ENCODE data around the gene C16orf92.

Gene C16orf92, protein sequence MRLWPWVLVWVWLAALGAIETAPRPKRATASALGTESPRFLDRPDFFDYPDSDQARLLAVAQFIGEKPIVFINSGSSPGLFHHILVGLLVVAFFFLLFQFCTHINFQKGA

DNA sequence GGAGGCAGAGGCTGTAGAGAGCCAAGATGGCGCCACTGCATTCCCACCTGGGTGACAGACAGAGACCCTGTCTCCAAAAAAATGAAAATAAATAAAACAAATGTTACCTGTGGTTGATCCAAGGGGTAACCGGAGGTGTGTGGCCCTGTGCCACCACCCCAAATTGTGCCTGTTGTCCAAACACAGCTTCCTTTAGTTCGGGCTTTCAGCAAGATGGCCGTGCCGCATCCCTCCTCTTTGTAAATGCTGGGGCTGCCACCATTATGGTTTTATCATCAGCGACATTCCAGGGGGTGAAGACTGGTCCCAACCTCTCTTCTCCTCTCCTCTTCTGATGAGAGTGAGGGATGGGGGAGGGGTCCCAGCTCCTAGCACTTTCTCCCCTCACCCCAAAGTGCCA is at the start of gene C16orf92:
Gene C16orf92 (plus strand): TSS at position 312 of the 400 bp plus-strand sequence. CDS start 143 bp downstream, outside the sequence.
- DNase-seq (ENCODE audit: low spot score) = no peak

- peak; percentile 100 for DNase-seq (ENCODE audit: low spot score)
Measured at GRCh38 chr16:29973384-29974246, 49.4 kb upstream of the C16orf92 start, which contains the start of gene TAOK2. Gene TAOK2, plus strand, starts transcription at chr16:29973868. Its CDS starts 3,905 bp downstream, at chr16:29977773.

- DNase-seq (ENCODE audit: low spot score) = peak; percentile 29
Measured at GRCh38 chr16:29974291-29975133, 48.5 kb upstream of the C16orf92 start.

DNA sequence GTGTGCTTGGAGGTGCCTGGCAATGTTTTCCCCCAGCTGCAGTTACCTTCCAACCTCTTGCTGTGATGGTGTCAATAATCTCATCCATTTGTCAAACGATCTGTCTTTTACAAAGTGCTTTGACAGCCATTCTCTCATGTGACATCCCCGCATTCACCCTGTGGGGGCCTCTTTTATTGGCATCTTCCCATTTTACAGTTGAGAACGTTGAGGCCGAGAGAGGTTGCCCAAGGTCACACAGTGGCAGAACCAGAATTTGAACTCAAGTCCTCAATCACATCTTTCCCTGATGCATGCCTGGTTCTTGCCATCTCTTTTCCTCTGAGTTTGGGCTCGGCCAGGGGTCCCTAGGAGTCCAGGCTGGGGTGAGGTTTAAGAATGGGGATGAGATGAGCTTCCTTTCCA is 47.9 kb upstream of the C16orf92 start:
- DNase-seq (ENCODE audit: low spot score) = no peak

- peak; percentile 12 for DNase-seq (ENCODE audit: low spot score)
Measured at GRCh38 chr16:29975811-29976511, 47.0 kb upstream of the C16orf92 start.

DNA sequence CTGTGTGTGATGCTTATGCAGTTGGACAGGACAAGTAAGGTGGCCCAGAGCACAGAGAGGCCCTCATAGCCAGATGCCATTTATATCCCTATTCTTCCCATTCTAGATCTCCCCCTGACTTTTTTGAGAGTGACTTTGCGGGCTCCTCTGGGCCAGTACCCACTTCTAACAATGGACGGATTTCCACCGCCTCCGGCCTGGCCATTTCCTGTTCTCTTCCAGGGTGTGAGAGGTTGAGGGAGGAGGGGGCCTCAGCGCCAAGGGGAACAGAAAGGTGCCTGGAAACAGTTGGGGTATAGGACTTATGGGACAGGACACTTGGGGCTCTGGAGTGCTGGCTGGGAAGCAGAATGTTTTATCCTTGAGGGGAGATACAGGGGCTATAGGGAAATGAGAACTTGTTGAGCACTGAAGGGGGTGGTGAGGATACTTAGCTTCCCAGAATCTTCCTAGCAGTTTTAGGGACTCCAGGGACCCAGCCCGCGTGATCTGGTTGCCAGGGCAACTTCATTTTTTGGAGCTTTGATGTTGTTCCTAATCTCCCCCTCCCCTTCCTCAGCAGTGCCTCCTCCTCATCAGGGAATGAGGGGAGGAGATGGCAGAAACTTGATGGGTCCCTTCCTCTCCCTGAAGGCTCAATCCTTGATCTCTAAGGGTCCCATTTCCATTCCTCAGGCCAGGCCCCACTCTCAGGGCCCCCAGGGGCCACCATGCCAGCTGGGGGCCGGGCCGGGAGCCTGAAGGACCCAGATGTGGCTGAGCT is 45.8 kb upstream of the C16orf92 start:
- no peak for DNase-seq (ENCODE audit: low spot score)

DNA sequence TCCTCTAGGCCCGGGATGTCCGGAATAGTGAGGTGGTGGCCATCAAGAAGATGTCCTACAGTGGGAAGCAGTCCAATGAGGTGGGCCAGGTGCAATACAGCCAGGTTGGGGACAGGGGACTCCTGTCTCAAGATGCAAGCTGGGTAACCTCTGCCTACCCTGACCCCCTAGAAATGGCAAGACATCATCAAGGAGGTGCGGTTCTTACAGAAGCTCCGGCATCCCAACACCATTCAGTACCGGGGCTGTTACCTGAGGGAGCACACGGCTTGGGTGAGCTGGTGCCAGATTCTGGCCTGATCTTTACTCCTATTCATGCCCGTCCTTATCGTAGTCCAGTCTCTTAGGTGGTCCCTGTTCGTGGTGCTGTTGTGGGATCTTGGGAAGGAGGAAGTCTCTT is 44.9 kb upstream of the C16orf92 start:
- no peak for DNase-seq (ENCODE audit: low spot score)

DNA sequence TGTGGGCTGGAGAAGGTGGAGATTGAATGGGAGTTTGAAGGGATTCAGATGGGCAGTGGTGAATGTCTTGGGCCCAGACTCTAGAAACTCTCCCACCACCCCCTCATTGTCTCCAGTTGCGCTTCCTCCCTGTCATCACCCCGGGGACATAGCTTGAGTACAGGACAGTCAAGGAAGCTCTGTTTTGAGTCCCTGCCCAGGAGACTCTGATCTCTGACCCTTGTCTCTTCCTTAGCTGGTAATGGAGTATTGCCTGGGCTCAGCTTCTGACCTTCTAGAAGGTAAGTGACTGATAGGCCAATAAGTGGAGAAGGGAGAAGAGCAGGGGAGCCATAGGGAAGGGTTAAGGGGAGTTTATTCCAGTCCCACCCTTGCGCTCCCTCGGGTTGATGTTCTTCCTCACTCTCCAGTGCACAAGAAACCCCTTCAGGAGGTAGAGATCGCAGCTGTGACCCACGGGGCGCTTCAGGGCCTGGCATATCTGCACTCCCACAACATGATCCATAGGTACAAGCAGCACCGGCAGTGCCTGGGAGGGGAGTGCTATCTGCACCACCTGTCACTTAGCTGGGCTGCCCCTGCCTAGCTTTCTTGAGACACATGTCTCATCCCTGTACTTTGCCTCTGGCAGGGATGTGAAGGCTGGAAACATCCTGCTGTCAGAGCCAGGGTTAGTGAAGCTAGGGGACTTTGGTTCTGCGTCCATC is 44.3 kb upstream of the C16orf92 start:
- no peak for DNase-seq (ENCODE audit: low spot score)

DNA sequence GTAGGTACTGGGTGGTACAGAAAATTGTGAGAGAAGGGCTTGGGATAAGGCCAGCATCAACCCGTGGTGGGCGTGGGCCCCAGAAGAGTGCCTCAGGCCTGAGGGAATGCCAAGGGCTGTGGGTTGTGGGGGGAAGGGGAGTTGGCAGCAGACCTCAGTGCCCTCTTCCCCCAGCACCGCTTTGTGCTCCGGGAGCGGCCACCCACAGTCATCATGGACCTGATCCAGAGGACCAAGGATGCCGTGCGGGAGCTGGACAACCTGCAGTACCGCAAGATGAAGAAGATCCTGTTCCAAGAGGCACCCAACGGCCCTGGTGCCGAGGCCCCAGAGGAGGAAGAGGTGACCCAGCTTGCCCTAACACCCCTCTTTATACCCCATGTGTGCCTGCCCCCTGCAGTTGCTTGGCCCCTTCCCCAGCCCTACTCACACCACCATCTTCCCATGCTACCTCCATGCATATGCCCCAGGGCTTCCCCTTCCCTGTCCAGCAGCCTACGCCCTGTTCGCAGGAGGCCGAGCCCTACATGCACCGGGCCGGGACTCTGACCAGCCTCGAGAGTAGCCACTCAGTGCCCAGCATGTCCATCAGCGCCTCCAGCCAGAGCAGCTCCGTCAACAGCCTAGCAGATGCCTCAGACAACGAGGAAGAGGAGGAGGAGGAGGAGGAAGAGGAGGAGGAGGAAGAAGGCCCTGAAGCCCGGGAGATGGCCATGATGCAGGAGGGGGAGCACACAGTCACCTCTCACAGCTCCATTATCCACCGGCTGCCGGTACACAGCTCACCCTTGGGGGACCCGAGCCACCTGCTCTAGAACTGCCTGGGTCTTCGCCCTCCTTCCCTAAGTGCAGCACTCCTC is 40.2 kb upstream of the C16orf92 start:
- no peak for DNase-seq (ENCODE audit: low spot score)

- DNase-seq (ENCODE audit: low spot score) = peak; percentile 50
Measured at GRCh38 chr16:29983420-29984136, 39.4 kb upstream of the C16orf92 start.

DNA sequence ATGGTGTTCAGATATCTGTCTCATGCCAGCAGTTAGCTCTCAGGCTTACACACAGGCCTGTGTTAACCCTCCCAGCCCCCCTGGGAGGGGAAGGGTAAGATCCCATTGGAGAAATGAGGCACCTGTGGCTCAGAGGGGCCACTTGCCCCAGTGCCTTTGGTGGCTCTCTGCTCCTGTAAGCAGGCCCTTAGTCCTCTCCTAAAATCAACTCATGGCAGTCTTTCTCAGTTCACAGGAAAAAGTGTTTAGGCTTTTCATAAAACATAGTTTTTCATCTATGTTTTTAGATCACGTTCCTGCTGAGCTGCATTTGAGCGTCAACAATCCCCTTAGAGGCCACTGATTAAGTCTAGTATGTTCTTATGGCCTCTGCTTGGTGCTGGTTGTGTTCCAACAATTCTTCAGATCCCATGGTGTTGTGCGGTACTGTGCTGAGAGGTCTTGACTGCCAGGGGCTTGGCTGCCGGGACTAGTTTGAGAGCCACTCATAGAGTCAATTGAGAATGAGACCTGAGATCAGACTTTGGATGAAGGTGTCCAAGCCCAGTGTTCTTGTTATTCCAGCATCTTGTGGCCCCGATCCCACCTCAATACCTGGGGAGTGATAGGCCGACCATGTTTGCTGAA is 38.7 kb upstream of the C16orf92 start:
- no peak for DNase-seq (ENCODE audit: low spot score)

GRCh38 chr16:29984764-29985147 is 38.2 kb upstream of the C16orf92 start:
- no peak for DNase-seq (ENCODE audit: low spot score)

DNA sequence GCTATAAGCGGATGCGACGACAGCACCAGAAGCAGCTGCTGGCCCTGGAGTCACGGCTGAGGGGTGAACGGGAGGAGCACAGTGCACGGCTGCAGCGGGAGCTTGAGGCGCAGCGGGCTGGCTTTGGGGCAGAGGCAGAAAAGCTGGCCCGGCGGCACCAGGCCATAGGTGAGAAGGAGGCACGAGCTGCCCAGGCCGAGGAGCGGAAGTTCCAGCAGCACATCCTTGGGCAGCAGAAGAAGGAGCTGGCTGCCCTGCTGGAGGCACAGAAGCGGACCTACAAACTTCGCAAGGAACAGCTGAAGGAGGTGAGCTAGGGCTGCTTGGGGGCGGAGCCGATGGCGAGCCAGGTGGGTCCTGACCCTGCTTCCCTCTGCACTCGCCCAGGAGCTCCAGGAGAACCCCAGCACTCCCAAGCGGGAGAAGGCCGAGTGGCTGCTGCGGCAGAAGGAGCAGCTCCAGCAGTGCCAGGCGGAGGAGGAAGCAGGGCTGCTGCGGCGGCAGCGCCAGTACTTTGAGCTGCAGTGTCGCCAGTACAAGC is 37.7 kb upstream of the C16orf92 start:
- no peak for DNase-seq (ENCODE audit: low spot score)

DNA sequence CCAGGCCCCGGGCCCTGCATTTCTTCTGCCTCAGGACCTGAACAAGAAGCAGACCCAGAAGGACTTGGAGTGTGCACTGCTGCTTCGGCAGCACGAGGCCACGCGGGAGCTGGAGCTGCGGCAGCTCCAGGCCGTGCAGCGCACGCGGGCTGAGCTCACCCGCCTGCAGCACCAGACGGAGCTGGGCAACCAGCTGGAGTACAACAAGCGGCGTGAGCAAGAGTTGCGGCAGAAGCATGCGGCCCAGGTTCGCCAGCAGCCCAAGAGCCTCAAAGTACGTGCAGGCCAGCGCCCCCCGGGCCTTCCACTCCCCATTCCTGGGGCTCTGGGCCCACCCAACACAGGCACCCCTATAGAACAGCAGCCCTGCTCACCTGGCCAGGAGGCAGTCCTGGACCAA is 36.8 kb upstream of the C16orf92 start:
- no peak for DNase-seq (ENCODE audit: low spot score)

DNA sequence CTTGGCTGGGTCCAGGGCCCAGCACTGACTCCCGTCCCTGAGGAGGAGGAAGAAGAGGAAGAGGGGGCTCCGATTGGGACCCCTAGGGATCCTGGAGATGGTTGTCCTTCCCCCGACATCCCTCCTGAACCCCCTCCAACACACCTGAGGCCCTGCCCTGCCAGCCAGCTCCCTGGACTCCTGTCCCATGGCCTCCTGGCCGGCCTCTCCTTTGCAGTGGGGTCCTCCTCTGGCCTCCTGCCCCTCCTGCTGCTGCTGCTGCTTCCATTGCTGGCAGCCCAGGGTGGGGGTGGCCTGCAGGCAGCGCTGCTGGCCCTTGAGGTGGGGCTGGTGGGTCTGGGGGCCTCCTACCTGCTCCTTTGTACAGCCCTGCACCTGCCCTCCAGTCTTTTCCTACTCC is 36.1 kb upstream of the C16orf92 start:
- no peak for DNase-seq (ENCODE audit: low spot score)

DNA sequence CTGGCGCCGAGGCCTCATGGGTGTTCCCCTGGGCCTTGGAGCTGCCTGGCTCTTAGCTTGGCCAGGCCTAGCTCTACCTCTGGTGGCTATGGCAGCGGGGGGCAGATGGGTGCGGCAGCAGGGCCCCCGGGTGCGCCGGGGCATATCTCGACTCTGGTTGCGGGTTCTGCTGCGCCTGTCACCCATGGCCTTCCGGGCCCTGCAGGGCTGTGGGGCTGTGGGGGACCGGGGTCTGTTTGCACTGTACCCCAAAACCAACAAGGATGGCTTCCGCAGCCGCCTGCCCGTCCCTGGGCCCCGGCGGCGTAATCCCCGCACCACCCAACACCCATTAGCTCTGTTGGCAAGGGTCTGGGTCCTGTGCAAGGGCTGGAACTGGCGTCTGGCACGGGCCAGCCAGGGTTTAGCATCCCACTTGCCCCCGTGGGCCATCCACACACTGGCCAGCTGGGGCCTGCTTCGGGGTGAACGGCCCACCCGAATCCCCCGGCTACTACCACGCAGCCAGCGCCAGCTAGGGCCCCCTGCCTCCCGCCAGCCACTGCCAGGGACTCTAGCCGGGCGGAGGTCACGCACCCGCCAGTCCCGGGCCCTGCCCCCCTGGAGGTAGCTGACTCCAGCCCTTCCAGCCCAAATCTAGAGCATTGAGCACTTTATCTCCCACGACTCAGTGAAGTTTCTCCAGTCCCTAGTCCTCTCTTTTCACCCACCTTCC is 35.5 kb upstream of the C16orf92 start:
- DNase-seq (ENCODE audit: low spot score) = no peak

DNA sequence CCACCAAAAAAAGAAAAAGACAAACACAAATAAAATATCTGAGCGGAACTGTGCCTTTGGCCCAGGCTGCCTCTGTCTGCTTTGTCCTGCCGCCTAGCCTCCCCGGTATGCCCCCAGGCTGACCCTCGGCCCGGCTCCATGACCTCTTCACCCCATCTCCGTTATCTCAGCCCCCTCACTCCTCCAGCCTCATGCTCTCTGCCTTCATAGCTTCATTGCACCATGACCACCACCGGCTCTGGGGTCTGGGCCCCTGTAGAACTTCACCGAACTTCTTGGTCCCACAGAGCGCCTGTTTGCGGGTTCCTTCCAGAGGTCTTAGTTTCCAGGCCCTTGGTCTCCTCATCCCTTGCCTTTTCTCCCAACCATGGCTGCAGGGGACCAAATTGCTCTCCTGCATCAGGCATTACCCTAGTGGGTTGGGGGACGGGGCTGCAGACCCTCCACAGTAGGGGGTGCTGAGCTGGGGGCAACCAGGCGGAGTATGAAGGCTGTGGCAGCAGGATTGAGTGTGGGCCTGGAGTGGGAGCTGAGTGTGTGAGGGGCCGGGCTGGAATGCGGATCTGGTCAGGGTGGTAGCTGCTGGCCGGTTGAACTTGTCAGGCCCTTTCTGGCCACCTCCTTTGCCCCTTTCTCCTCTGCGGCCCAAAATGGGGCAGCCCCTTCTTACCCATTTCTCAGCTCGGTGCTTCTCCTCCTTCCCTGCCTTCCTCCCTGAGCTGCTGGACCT is 34.5 kb upstream of the C16orf92 start:
- no peak for DNase-seq (ENCODE audit: low spot score)
